Purkinje cell (primary cell): Measurements from ENCODE around the gene ZDHHC19. TPM values are rescaled to one million over a fixed set of nuclear protein-coding genes. Genes with fewer than 3 reads are reported as not detected.

Source experiments
- polyA plus RNA-seq: library from polyadenylated mRNA; unstranded; fragments of >200 nt; fragmentation: Nextera tagmentation; gene quantifications from 2 replicates; pipeline ENCODE4 v1.2.1, GENCODE V29; 2014

Gene ZDHHC19, protein sequence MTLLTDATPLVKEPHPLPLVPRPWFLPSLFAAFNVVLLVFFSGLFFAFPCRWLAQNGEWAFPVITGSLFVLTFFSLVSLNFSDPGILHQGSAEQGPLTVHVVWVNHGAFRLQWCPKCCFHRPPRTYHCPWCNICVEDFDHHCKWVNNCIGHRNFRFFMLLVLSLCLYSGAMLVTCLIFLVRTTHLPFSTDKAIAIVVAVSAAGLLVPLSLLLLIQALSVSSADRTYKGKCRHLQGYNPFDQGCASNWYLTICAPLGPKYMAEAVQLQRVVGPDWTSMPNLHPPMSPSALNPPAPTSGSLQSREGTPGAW
- polyA plus RNA-seq, result not detected in 2 replicates

DNA sequence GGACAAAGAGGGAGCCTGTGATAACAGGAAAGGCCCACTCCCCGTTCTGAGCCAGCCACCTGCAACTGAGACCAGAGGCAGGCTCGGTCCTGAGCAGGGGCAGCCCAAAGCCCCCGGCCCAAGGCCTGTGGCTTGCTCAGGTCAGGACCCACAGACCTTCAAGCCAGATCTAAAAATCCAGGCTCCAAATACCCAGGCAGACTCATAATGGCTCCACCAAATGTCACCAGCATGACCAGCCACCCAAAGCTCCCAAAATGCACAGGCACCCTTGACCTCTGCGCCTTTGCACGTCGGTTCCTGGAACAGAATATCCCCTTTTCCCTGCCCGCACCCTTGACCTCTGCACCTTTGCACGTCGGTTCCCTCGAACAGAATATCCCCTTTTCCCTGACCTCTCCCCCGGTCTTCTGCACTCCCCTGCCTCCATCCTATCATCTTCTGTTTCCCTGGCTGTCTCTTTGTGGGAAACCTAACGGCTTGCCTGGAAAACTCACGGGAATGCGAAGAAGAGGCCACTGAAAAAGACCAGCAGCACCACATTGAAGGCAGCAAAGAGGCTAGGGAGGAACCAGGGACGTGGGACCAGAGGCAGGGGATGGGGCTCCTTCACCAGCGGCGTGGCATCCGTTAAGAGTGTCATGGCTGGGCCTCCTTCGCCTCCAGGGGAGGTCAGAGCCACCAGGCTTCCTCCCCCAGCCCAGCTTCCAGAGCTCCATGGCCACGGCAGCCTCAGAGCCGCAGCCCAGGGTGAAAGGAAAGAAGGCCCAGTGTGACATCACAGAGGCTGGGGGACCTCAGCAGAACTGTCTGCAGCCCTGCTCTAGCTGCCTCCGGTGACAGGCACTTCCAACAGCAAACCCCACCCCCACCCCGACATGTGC, at the start of gene ZDHHC19:
ZDHHC19 (minus strand) TSS at position 728 of the 884 bp plus-strand sequence; CDS start at position 643, 85 bp downstream.

DNA sequence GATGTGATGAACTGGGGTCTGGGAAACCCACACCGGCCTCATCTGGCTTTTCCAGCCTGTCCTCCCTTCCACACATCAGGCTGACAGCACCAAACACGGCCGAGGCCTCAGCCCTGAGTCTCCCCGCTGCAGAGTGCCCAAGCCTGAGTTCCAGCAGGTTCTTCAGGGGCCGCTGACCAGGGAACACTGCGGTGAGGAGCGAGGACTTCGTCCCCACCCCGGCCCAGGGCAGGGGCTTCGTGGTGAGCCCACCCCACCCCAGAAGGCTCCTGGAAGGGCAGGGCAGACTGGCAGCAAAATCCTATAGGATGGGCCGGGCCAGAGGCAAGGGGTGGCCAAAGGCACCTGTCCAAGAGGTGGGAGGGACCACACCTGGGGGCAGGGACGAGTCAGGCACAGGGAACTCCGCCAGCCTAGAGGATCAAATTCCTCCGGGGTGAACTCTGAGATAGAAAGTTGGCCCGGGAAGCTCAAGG, 4.9 kb upstream of the ZDHHC19 start, which contains the start of gene SLC51A:
SLC51A (plus strand) TSS at position 446 of the 476 bp plus-strand sequence. CDS start 179 bp downstream, outside the sequence.

Other genes with a start within 250 kb of the ZDHHC19 start
- 24.5 and 27.9 TPM in 2 replicates for gene TFRC, start 129.3 kb downstream of the ZDHHC19 start, polyA plus RNA-seq
- gene SLC51A, start 5.1 kb upstream of the ZDHHC19 start, polyA plus RNA-seq, result not detected in 2 replicates
- gene PCYT1A, start 76.3 kb upstream of the ZDHHC19 start, polyA plus RNA-seq, result 6.0 and 29.3 TPM in 2 replicates
- gene DYNLT2B, start 106.8 kb upstream of the ZDHHC19 start, polyA plus RNA-seq, result 67.8 and 88.8 TPM in 2 replicates
- gene TM4SF19, start 127.0 kb upstream of the ZDHHC19 start, polyA plus RNA-seq, result not detected in 2 replicates
- gene UBXN7, start 221.0 kb upstream of the ZDHHC19 start, polyA plus RNA-seq, result 11.5 and 14.3 TPM in 2 replicates